Fibroblast of the aortic adventitia (primary cell): ENCODE data around the gene UGT1A3. TPM values are rescaled to one million over a fixed set of nuclear protein-coding genes. Genes with fewer than 3 reads are reported as not detected.
A peak's percentile ranks its signal among the peaks of the same experiment; 100 is the strongest.

Source experiments
- DNase-seq: peaks from one replicate; pipeline ENCODE4 v3.0.0-alpha.2; 2010; ENCODE audit warnings: low read depth
- H3K4me3 ChIP-seq: 2 replicates; pipeline ENCODE4 v1.5.1; 2011; ENCODE audit warnings: low read depth, mild to moderate bottlenecking, control low read depth, low read length, moderate library complexity
- total RNA-seq: library from RNA; depleted of rRNA; stranded (reverse); fragments of >200 nt; gene quantifications from 2 replicates; pipeline ENCODE4 v1.2.3, GENCODE V29; 2012; ENCODE audit warnings: low replicate concordance
- TF ChIP-seq, protein P1 (sequence below): IDR thresholded peaks from 2 replicates; pipeline ENCODE4 v1.5.1; 2011; ENCODE audit warnings: mild to moderate bottlenecking, low read length, control low read depth, inconsistent platforms; ENCODE audit not compliant: insufficient read depth

UGT1A3 gene
- total RNA-seq, result not detected in 2 replicates

DNA sequence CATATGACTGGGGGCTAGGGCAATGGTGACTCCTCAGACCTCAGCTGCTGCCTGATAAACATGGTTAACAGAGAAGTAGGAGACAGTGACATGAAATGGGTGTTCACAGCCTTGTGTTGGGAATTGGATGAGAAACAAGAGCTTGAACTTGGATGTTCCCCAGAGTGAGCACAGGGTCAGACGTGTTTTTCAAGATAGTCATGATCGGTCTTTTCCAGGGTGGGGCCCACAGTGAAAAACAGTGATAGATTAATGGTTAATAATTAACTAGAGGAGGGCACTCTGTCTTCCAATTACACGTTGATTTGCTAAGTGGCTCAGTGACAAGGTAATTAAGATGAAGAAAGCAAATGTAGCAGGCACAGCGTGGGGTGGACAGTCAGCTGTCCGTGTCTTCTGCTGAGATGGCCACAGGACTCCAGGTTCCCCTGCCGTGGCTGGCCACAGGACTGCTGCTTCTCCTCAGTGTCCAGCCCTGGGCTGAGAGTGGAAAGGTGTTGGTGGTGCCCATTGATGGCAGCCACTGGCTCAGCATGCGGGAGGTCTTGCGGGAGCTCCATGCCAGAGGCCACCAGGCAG is at the start of gene UGT1A3:
TSS of gene UGT1A3 (plus strand) at position 320 of the 579 bp plus-strand sequence. CDS start at position 405, 85 bp downstream.
- H3K4me3 ChIP-seq, result no peak within 1 kb of the TSS
- TF ChIP-seq, protein P1, sequence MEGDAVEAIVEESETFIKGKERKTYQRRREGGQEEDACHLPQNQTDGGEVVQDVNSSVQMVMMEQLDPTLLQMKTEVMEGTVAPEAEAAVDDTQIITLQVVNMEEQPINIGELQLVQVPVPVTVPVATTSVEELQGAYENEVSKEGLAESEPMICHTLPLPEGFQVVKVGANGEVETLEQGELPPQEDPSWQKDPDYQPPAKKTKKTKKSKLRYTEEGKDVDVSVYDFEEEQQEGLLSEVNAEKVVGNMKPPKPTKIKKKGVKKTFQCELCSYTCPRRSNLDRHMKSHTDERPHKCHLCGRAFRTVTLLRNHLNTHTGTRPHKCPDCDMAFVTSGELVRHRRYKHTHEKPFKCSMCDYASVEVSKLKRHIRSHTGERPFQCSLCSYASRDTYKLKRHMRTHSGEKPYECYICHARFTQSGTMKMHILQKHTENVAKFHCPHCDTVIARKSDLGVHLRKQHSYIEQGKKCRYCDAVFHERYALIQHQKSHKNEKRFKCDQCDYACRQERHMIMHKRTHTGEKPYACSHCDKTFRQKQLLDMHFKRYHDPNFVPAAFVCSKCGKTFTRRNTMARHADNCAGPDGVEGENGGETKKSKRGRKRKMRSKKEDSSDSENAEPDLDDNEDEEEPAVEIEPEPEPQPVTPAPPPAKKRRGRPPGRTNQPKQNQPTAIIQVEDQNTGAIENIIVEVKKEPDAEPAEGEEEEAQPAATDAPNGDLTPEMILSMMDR, result no peak
- no peak for DNase-seq

DNA sequence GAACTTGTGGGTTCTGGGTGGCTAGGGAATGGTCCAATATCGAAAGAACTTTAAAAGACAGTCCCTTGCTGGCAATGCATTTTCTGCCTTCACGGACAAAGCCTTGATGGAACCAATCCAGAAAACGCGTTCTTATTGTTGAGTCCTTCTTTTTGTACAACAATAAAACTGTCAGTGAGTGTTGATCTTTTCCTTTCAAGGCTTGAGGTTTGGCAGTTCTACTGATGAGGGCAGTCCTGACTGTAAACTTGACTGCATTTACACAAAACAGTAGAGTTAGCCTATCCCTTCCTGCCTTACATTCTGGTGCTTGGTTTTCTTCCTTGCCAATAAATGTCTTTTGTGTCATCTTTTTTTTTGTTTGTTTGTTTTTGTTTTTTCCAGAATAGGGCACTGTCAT is 49.6 kb upstream of the UGT1A3 start:
- no peak overlapping the region for H3K4me3 ChIP-seq
- peak; percentile 25 for DNase-seq
- TF ChIP-seq, protein P1, result no peak

- TF ChIP-seq, protein P1, result no peak
- H3K4me3 ChIP-seq, result no peak overlapping the region
- no peak for DNase-seq
Measured at GRCh38 chr2:233680361-233681045, 48.3 kb upstream of the UGT1A3 start.

GRCh38 chr2:233681521-233682099 is 47.2 kb upstream of the UGT1A3 start, which contains the start of gene UGT1A7:
Gene UGT1A7, plus strand, starts transcription at chr2:233681901. Its CDS starts 37 bp downstream, at chr2:233681938.
- TF ChIP-seq, protein P1, result no peak
- no peak for DNase-seq
- H3K4me3 ChIP-seq, result no peak within 1 kb of the TSS

- TF ChIP-seq, protein P1, result no peak
Measured at GRCh38 chr2:233684640-233685039, 44.2 kb upstream of the UGT1A3 start.

DNA sequence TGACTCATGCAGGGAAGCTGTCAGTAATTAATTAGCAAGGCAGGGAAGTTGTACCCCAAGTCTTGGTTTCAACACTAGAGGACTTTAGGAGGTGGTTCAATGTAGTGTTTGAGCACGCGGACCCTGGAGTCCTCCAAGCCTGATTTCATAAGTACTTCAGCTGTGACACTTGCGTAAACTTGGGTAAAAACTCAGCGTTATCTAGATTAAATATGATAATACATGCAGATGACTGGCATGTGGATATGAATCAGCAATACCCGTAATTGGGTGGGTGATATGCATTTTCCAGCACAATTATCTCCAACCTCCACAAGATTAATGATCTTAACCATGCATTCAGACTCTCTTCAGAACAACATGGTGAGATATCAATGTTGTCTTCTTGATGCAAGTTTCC is 41.9 kb upstream of the UGT1A3 start:
- DNase-seq, result no peak
- TF ChIP-seq, protein P1, result no peak
- H3K4me3 ChIP-seq, result no peak overlapping the region

More at GRCh38 chr2:233684640-233685039, 44.2 kb upstream of the UGT1A3 start:
- H3K4me3 ChIP-seq, result no peak overlapping the region
- DNase-seq, result no peak
